DND-41 (cell line): Measurements from ENCODE around the gene PIK3C2B.
A peak's percentile ranks its signal among the peaks of the same experiment; 100 is the strongest.
"Not testable (repeated sequence)": the region's sequence is repeated elsewhere in the genome, so short reads cannot be mapped to it uniquely, and the experiment has no call there.

Source experiments
- ATAC-seq: fragments of 200-7000 bp; cut with Tn5 transposase; 3 replicates; pipeline ENCODE4 v1.9.1; 2021; ENCODE audit warnings: low read depth; ENCODE audit not compliant: insufficient read depth
- DNase-seq: peaks from one replicate; pipeline ENCODE4 v3.0.0-alpha.2; 2020
- H2AFZ ChIP-seq: 2 replicates; pipeline ENCODE4 v1.6.0; 2012; ENCODE audit warnings: low read depth, low read length
- H3K27ac ChIP-seq: 2 replicates; pipeline ENCODE4 v1.5.1; 2012; ENCODE audit warnings: low read length, inconsistent platforms
- H3K27me3 ChIP-seq: fragments of 200-600 bp; sonication (generic); 2 replicates; pipeline ENCODE4 v1.6.0; 2012; ENCODE audit warnings: low read length, mild to moderate bottlenecking, inconsistent platforms; ENCODE audit not compliant: insufficient read depth, poor library complexity
- H3K36me3 ChIP-seq: 2 replicates; pipeline ENCODE4 v1.5.1; 2012; ENCODE audit warnings: low read length, inconsistent platforms; ENCODE audit not compliant: insufficient read depth
- H3K4me1 ChIP-seq: 2 replicates; pipeline ENCODE4 v1.5.1; 2012; ENCODE audit warnings: mild to moderate bottlenecking, low read length; ENCODE audit not compliant: insufficient read depth
- H3K4me2 ChIP-seq: 2 replicates; pipeline ENCODE4 v1.6.0; 2012; ENCODE audit warnings: mild to moderate bottlenecking, moderate library complexity, low read length, inconsistent platforms; ENCODE audit not compliant: insufficient read depth
- H3K4me3 ChIP-seq, 2 experiments: fragments of 200-600 bp in 1 of 2; shearing (Covaris generic) in 1 of 2; 2 replicates each; pipeline ENCODE4 v1.5.1; 2012 to 2016; ENCODE audit warnings: inconsistent platforms in 2 of 2, low read length in 2 of 2, mild to moderate bottlenecking in 2 of 2, low read depth in 1 of 2, moderate library complexity in 1 of 2
- H3K79me2 ChIP-seq: 2 replicates; pipeline ENCODE4 v1.6.0; 2012; ENCODE audit warnings: low read length, inconsistent platforms; ENCODE audit not compliant: insufficient read depth
- H3K9ac ChIP-seq: 2 replicates; pipeline ENCODE4 v1.6.0; 2012; ENCODE audit warnings: low read depth, mild to moderate bottlenecking, inconsistent platforms, low read length, moderate library complexity
- H3K9me3 ChIP-seq: 2 replicates; pipeline ENCODE4 v1.5.1; 2012; ENCODE audit warnings: low read length, moderate library complexity, mild to moderate bottlenecking, inconsistent platforms; ENCODE audit not compliant: insufficient read depth, severe bottlenecking
- H4K20me1 ChIP-seq: 2 replicates; pipeline ENCODE4 v1.6.0; 2012; ENCODE audit warnings: low read length; ENCODE audit not compliant: insufficient read depth
- EZH2 ChIP-seq: IDR thresholded peaks from 3 replicates; pipeline ENCODE4 v1.6.1; 2012; ENCODE audit warnings: borderline replicate concordance, low read depth, mild to moderate bottlenecking, moderate library complexity, low read length, inconsistent platforms; ENCODE audit not compliant: severe bottlenecking
- TF ChIP-seq, protein P1 (sequence below): IDR thresholded peaks from 2 replicates; pipeline ENCODE4 v1.5.1; 2012; ENCODE audit warnings: borderline replicate concordance, low read length, moderate library complexity, mild to moderate bottlenecking; ENCODE audit not compliant: poor library complexity, severe bottlenecking; ENCODE audit errors: extremely low read depth

PIK3C2B gene

GRCh38 chr1:204487256-204487615 is 7.4 kb downstream of the PIK3C2B start:
- no peak overlapping the region for H3K27ac ChIP-seq
- H3K27me3 ChIP-seq: no peaks in the 10 kb centered on the region
- peaks cover 5% of the 10 kb centered on the region; the same call in 1 of the 2 replicates for H4K20me1 ChIP-seq
- H3K4me2 ChIP-seq: no peak overlapping the region
- peaks cover 73% of the 10 kb centered on the region for H3K79me2 ChIP-seq
- ATAC-seq (no peak), DNase-seq (no peak)
- TF ChIP-seq EZH2: no peak
- TF ChIP-seq, protein P1, sequence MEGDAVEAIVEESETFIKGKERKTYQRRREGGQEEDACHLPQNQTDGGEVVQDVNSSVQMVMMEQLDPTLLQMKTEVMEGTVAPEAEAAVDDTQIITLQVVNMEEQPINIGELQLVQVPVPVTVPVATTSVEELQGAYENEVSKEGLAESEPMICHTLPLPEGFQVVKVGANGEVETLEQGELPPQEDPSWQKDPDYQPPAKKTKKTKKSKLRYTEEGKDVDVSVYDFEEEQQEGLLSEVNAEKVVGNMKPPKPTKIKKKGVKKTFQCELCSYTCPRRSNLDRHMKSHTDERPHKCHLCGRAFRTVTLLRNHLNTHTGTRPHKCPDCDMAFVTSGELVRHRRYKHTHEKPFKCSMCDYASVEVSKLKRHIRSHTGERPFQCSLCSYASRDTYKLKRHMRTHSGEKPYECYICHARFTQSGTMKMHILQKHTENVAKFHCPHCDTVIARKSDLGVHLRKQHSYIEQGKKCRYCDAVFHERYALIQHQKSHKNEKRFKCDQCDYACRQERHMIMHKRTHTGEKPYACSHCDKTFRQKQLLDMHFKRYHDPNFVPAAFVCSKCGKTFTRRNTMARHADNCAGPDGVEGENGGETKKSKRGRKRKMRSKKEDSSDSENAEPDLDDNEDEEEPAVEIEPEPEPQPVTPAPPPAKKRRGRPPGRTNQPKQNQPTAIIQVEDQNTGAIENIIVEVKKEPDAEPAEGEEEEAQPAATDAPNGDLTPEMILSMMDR: no peak
- no peaks in the 10 kb centered on the region for H3K9me3 ChIP-seq
- no peak overlapping the region for H3K4me3 ChIP-seq
- no peak overlapping the region for H3K9ac ChIP-seq
- no peak overlapping the region for H2AFZ ChIP-seq
- peaks cover 10% of the 10 kb centered on the region for H3K36me3 ChIP-seq
- H3K4me1 ChIP-seq: peaks cover 10% of the 10 kb centered on the region

GRCh38 chr1:204486513-204487255 is 7.9 kb downstream of the PIK3C2B start:
- ATAC-seq, H2AFZ ChIP-seq, H3K4me2 ChIP-seq, H3K27ac ChIP-seq, H3K4me3 ChIP-seq, H3K9me3 ChIP-seq, DNase-seq, H3K4me1 ChIP-seq, H3K9ac ChIP-seq, H4K20me1 ChIP-seq, H3K27me3 ChIP-seq: not testable (repeated sequence)
- peaks cover 10% of the 10 kb centered on the region for H3K36me3 ChIP-seq
- peaks cover 70% of the 10 kb centered on the region for H3K79me2 ChIP-seq

DNA sequence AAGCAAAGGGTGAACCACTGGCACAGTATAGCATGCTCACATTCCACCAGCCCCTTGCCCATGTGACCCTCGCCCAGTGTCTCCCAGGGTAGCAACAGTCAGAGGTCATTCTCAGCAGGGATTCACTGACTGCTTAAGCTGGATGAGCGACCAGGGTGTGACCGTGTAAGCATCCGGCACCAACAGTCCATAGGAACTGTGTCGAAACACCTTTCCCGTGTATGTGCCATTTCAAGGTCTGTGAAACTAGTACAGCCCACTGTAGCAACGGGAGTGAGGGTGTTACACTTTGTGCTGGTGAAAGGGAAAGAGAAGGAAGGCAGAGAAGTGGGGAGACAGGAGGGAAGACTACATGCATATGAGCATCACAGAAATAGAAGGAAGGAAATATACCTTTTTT is 10.8 kb downstream of the PIK3C2B start:
- Histone ChIP-seq H3K36me3 (peaks cover 11% of the 10 kb centered on the region; the same call in 1 of the 2 replicates), H3K4me2 (no peak overlapping the region), H3K79me2 (peaks cover 64% of the 10 kb centered on the region), H3K4me1 (peaks cover 34% of the 10 kb centered on the region), H3K9ac (no peak overlapping the region), H3K9me3 (no peaks in the 10 kb centered on the region), H2AFZ (no peak overlapping the region), H3K27me3 (no peaks in the 10 kb centered on the region), H3K27ac (no peak overlapping the region), H3K4me3 (no peak overlapping the region), H4K20me1 (peaks cover 15% of the 10 kb centered on the region)
- TF ChIP-seq EZH2: no peak
- TF ChIP-seq, protein P1: no peak
- no peak for ATAC-seq
- no peak for DNase-seq

- DNase-seq: peak; percentile 84
- no peak overlapping the region for H2AFZ ChIP-seq
- H3K9me3 ChIP-seq: no peaks in the 10 kb centered on the region
- TF ChIP-seq, protein P1: peak; percentile 71
- no peak for TF ChIP-seq EZH2
- no peaks in the 10 kb centered on the region for H3K27me3 ChIP-seq
- peak overlapping the region; percentile 58 for H3K4me2 ChIP-seq
- H3K9ac ChIP-seq: peak overlapping the region; percentile 33
- H3K4me1 ChIP-seq: peaks cover 35% of the 10 kb centered on the region
- H4K20me1 ChIP-seq: peaks cover 26% of the 10 kb centered on the region
- H3K36me3 ChIP-seq: peaks cover 14% of the 10 kb centered on the region; the same call in 1 of the 2 replicates
- H3K79me2 ChIP-seq: peaks cover 61% of the 10 kb centered on the region
- ATAC-seq: peak; percentile 96
- peak overlapping the region in 1 of 2 experiments; percentile 33; a peak in 2 of 4 replicates for H3K4me3 ChIP-seq
- H3K27ac ChIP-seq: peak overlapping the region; percentile 81
These were observed 14.1 kb downstream of the PIK3C2B start for GRCh38 chr1:204480515-204480914.
